Naive thymus-derived CD4-positive, alpha-beta T cell (primary cell): ENCODE data around the gene CYP2S1. TPM values are rescaled to one million over a fixed set of nuclear protein-coding genes. Genes with fewer than 3 reads are reported as not detected.
A peak's percentile ranks its signal among the peaks of the same experiment; 100 is the strongest.

Experiments
- ATAC-seq: fragments of 150-1000 bp; cut with Tn5 transposase; 2 replicates; pipeline ENCODE4 v1.10.0; 2021; ENCODE audit warnings: mild to moderate bottlenecking, moderate library complexity
- CTCF ChIA-PET: fragments of 350-600 bp; sonication (Branson Sonifier 250); formaldehyde crosslinking; loops from one replicate; lab custom pipeline; 2021; ENCODE audit warnings: antibody characterized with exemption; lab: Charles Lee
- POLR2A ChIA-PET: fragments of 350-600 bp; sonication (Branson Sonifier 250); formaldehyde crosslinking; loops from one replicate; lab custom pipeline; 2021; ENCODE audit warnings: antibody characterized with exemption, inconsistent platforms; lab: Charles Lee
- DNase-seq, 9 donors: peaks; one replicate each; pipeline versions ENCODE4 v3.0.0 to v3.0.0-alpha.2; 2020 to 2022; ENCODE audit warnings: mixed read lengths in 1 of 9
- H3K27ac ChIP-seq: one replicate; pipeline ENCODE4 v1.7.0; 2013; ENCODE audit warnings: mild to moderate bottlenecking, low read depth, low read length, moderate library complexity
- H3K27me3 ChIP-seq, 2 donors: one replicate each; pipeline ENCODE4 v1.7.0; 2013; ENCODE audit warnings: low read length in 2 of 2, mild to moderate bottlenecking in 2 of 2, moderate library complexity in 2 of 2; ENCODE audit not compliant: control insufficient read depth in 2 of 2, insufficient read depth in 2 of 2
- H3K36me3 ChIP-seq, 3 experiments: 1 replicate in 2 of 3; 2 replicates in 1 of 3; pipeline ENCODE4 v1.7.0; 2013; ENCODE audit warnings: low read length in 3 of 3, mild to moderate bottlenecking in 3 of 3, moderate library complexity in 1 of 3; ENCODE audit not compliant: insufficient read depth in 3 of 3, control insufficient read depth in 2 of 3
- H3K4me1 ChIP-seq, 2 donors: one replicate each; pipeline ENCODE4 v1.7.0; 2013; ENCODE audit warnings: low read length in 2 of 2, mild to moderate bottlenecking in 2 of 2, moderate library complexity in 1 of 2; ENCODE audit not compliant: control insufficient read depth in 2 of 2, insufficient read depth in 2 of 2
- H3K4me3 ChIP-seq: 2 replicates; pipeline ENCODE4 v1.7.0; 2013; ENCODE audit warnings: mild to moderate bottlenecking, low read length
- H3K9me3 ChIP-seq, 3 experiments: 1 replicate in 2 of 3; 2 replicates in 1 of 3; pipeline ENCODE4 v1.7.0; 2013; ENCODE audit warnings: low read length in 3 of 3; ENCODE audit not compliant: control insufficient read depth in 2 of 3
- H3K27ac Mint-ChIP-seq, 9 donors: one replicate each; pipeline ENCODE4 v1.8.0; 2020 to 2022; ENCODE audit warnings: mixed read lengths in 9 of 9, mild to moderate bottlenecking in 8 of 9, moderate library complexity in 5 of 9, inconsistent platforms in 2 of 9
- H3K27me3 Mint-ChIP-seq, 5 donors: one replicate each; pipeline ENCODE4 v1.8.0; 2021 to 2022; ENCODE audit warnings: mixed read lengths in 5 of 5, mild to moderate bottlenecking in 1 of 5
- H3K36me3 Mint-ChIP-seq, 5 donors: one replicate each; pipeline ENCODE4 v1.8.0; 2020 to 2022; ENCODE audit warnings: mixed read lengths in 5 of 5, mild to moderate bottlenecking in 3 of 5, inconsistent platforms in 1 of 5
- H3K4me1 Mint-ChIP-seq, 7 donors: one replicate each; pipeline ENCODE4 v1.8.0; 2020 to 2022; ENCODE audit warnings: mixed read lengths in 7 of 7, mild to moderate bottlenecking in 3 of 7, inconsistent platforms in 1 of 7
- H3K4me3 Mint-ChIP-seq, 10 donors: one replicate each; pipeline ENCODE4 v1.8.0; 2020 to 2022; ENCODE audit warnings: mild to moderate bottlenecking in 10 of 10, mixed read lengths in 10 of 10, moderate library complexity in 6 of 10, inconsistent platforms in 2 of 10
- H3K9me3 Mint-ChIP-seq, 11 donors: one replicate each; pipeline ENCODE4 v1.8.0; 2020 to 2022; ENCODE audit warnings: mixed read lengths in 11 of 11, mild to moderate bottlenecking in 4 of 11, inconsistent platforms in 1 of 11, moderate library complexity in 1 of 11
- intact Hi-C, 2 donors: fragments of 100-400 bp; cut with micrococcal nuclease; formaldehyde crosslinking; loops; one replicate each; pipeline ENCODE4 v1.15.1; 2023
- polyA plus RNA-seq, 2 donors: library from polyadenylated mRNA; unstranded; fragments of 300-500 nt; fragmentation: Illumina TruSeq; gene quantifications; one replicate each; pipeline ENCODE4 v1.2.3, GENCODE V29; 2021
- total RNA-seq, 6 experiments: library from RNA in 5 of 6; stranded (reverse) in 5 of 6; gene quantifications; 1 replicate in 5 of 6; 2 replicates in 1 of 6; pipeline ENCODE4 v1.2.3 and lab custom pipeline; 2021 to 2026

The CYP2S1 gene
- total and polyA plus RNA-seq, 7 experiments from 2014 or later: 0.24 to 4.1 (median 0.74) TPM; not detected in 2

- ChIA-PET CTCF (no interaction called here), POLR2A (no interaction called here)
- H3K36me3 ChIP-seq: no peaks in the 10 kb centered on the region
- H3K4me3 ChIP-seq: no peak within 1 kb of the TSS
- H3K27ac ChIP-seq: no peak within 1 kb of the TSS
- ATAC-seq (no peak), DNase-seq (no peak)
- H3K9me3 ChIP-seq: no peaks in the 10 kb centered on the region
- Mint-ChIP-seq H3K4me1 (peaks cover 0 to 10% (median 3%) of the 10 kb centered on the region in 7 donors), H3K27ac (peak within 1 kb of the TSS in 2 of 9 donors; percentile 18 to 31), H3K4me3 (no peak within 1 kb of the TSS), H3K36me3 (no peaks in the 10 kb centered on the region), H3K27me3 (peaks cover 23 to 56% (median 40%) of the 10 kb centered on the region in 5 donors), H3K9me3 (peaks cover 0 to 2% (median 0%) of the 10 kb centered on the region in 11 donors)
- intact Hi-C loops: no loop called here
- no peaks in the 10 kb centered on the region for H3K4me1 ChIP-seq
- no peaks in the 10 kb centered on the region for H3K27me3 ChIP-seq
Observed at GRCh38 chr19:41218615-41219507, 25.8 kb downstream of the CYP2S1 start, which contains the start of gene AXL. Gene AXL (plus strand): TSS chr19:41219223. CDS start chr19:41219393, 170 bp downstream.

DNA sequence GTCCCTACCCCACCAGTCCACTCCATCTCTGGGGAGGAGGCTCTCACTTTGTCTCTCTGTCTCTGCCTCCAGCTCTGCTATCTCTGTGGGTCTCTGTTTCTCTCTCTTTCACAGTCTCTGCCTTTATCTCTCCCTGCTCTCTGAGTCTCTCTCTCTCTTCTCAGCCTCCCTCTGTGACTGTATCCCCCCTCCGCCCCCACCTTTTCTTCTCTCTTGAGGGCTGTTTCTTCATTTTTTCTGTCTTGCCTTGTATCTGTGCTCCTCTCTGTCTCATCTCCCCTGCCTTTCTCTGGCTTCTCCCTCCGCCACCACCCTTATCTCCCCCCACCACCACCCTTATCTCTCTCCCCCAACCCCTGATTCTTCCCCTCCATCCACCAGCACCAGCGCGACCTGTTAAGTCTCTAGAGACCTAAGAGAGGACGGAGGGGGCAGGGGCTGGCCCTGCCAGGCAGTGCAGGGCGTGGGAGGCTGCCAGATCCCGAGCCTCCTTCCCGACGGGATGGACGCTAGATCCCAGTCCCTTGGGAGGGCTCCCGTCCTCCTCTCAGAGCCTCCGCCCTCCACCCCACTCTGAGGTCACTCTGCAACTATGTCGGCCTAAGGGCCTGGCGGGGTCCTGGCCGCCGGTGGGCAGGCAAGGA is 27.0 kb downstream of the CYP2S1 start:
- ChIA-PET CTCF (no interaction called here), POLR2A (interaction anchor here (0.8 to 1.0 kb wide), 2 partner anchors 14 to 42 kb away, joined by 3 to 5 read pairs; no protein-coding TSS in a partner anchor)
- Mint-ChIP-seq H3K4me3 (no peak overlapping the region), H3K27ac (peak overlapping the region in 2 of 9 donors; percentile 18 to 31), H3K9me3 (peaks cover 0 to 2% (median 0%) of the 10 kb centered on the region in 11 donors), H3K4me1 (peaks cover 0 to 10% (median 3%) of the 10 kb centered on the region in 7 donors), H3K36me3 (no peaks in the 10 kb centered on the region), H3K27me3 (peaks cover 23 to 52% (median 40%) of the 10 kb centered on the region in 5 donors)
- Histone ChIP-seq H3K9me3 (no peaks in the 10 kb centered on the region), H3K36me3 (no peaks in the 10 kb centered on the region), H3K27ac (no peak overlapping the region), H3K4me1 (no peaks in the 10 kb centered on the region), H3K4me3 (no peak overlapping the region), H3K27me3 (no peaks in the 10 kb centered on the region)
- intact Hi-C loops: no loop called here
- DNase-seq: no peak
- ATAC-seq: no peak

DNA sequence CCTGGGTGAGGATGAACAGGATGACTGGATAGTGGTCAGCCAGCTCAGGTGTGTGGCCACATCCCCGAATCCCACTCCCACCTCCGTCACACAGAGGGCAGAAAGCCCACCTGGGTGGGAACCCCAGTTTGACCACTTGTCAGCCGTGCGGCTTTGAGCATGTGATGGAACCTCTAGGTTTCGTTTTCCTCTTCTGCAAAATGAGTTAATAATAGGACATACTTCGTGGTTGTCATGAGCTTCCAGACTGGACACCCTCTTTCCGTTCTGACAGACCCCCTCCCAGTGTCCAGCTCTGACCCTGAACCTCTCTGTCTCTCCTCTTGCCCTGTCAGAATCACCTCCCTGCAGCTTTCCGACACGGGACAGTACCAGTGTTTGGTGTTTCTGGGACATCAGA is 27.8 kb downstream of the CYP2S1 start:
- H3K27me3 ChIP-seq: no peaks in the 10 kb centered on the region
- no peak overlapping the region for H3K27ac ChIP-seq
- ChIA-PET CTCF (no interaction called here), POLR2A (interaction anchor here (0.7 to 1.0 kb wide), 3 partner anchors 10 to 42 kb away, joined by 3 to 5 read pairs (median 3); no protein-coding TSS in a partner anchor)
- no peaks in the 10 kb centered on the region for H3K36me3 ChIP-seq
- H3K4me3 Mint-ChIP-seq: no peak overlapping the region
- H3K9me3 Mint-ChIP-seq: peaks cover 0 to 2% (median 0%) of the 10 kb centered on the region in 11 donors
- peaks cover 0 to 2% of the 10 kb centered on the region in 2 donors for H3K4me1 ChIP-seq
- H3K4me1 Mint-ChIP-seq: peaks cover 6 to 15% (median 9%) of the 10 kb centered on the region in 7 donors
- no peaks in the 10 kb centered on the region for H3K9me3 ChIP-seq
- peaks cover 23 to 54% (median 41%) of the 10 kb centered on the region in 5 donors for H3K27me3 Mint-ChIP-seq
- no peak overlapping the region for H3K4me3 ChIP-seq
- H3K27ac Mint-ChIP-seq: peak overlapping the region in 1 of 9 donors; percentile 82
- intact Hi-C loops: no loop called here
- DNase-seq (no peak), ATAC-seq (no peak)
- no peaks in the 10 kb centered on the region for H3K36me3 Mint-ChIP-seq

- Mint-ChIP-seq H3K36me3 (peaks cover 0 to 2% (median 0%) of the 10 kb centered on the region in 5 donors), H3K4me1 (peaks cover 11 to 20% (median 12%) of the 10 kb centered on the region in 7 donors), H3K4me3 (no peak overlapping the region), H3K27me3 (peaks cover 23 to 53% (median 40%) of the 10 kb centered on the region in 5 donors), H3K27ac (peak overlapping the region in 3 of 9 donors; percentile 4 to 82 (median 10)), H3K9me3 (peaks cover 0 to 2% (median 0%) of the 10 kb centered on the region in 11 donors)
- H3K4me1 ChIP-seq: peaks cover 1 to 7% of the 10 kb centered on the region in 2 donors
- H3K9me3 ChIP-seq: no peaks in the 10 kb centered on the region
- H3K36me3 ChIP-seq: no peaks in the 10 kb centered on the region
- DNase-seq: no peak
- intact Hi-C loops: no loop called here
- no peak for ATAC-seq
- ChIA-PET CTCF (no interaction called here), POLR2A (no interaction called here)
- H3K4me3 ChIP-seq: no peak overlapping the region
- H3K27me3 ChIP-seq: no peaks in the 10 kb centered on the region
- H3K27ac ChIP-seq: no peak overlapping the region
Observed at GRCh38 chr19:41221514-41222205, 28.6 kb downstream of the CYP2S1 start.

DNA sequence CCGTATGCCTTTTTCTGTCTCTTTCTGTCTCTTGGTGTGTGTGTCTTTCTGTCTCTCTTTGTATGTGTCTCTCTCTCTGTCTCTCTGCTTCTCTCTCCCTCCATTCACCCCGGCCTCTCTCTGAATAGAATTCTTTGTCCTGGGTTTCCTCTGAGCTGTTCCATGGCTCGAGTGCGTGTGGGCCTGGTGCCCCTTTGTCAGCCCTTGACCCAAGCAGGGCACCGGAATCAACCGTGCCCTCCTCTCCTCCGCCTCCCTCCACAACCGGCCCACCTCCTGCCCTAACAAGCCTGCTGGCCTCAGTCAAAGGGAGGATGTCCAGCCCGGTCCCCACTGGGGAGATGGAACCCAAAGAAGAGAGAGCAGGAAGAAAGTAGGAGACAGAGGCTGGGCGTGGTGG is 29.2 kb downstream of the CYP2S1 start:
- ATAC-seq (no peak), DNase-seq (no peak)
- Mint-ChIP-seq H3K27ac (peak overlapping the region in 3 of 9 donors; percentile 2 to 10 (median 4)), H3K9me3 (peaks cover 0 to 2% (median 0%) of the 10 kb centered on the region in 11 donors), H3K27me3 (peaks cover 23 to 48% (median 35%) of the 10 kb centered on the region in 5 donors), H3K4me3 (no peak overlapping the region), H3K36me3 (peaks cover 0 to 2% (median 0%) of the 10 kb centered on the region in 5 donors), H3K4me1 (peaks cover 10 to 25% (median 17%) of the 10 kb centered on the region in 7 donors)
- intact Hi-C loops: no loop called here
- ChIA-PET POLR2A (no interaction called here), CTCF (no interaction called here)
- Histone ChIP-seq H3K27ac (no peak overlapping the region), H3K9me3 (no peaks in the 10 kb centered on the region), H3K36me3 (no peaks in the 10 kb centered on the region), H3K4me3 (no peak overlapping the region), H3K4me1 (peaks cover 7 to 11% of the 10 kb centered on the region in 2 donors), H3K27me3 (no peaks in the 10 kb centered on the region)
